NCI-H2107 treated with DMSO at 0.1 percent for 48 hours (cell line): ENCODE measurements around the gene FST.

ENCODE experiments used
- DNase-seq: peaks from one replicate; lab custom pipeline; 2025; ENCODE audit not compliant: unreplicated experiment; lab: John Stamatoyannopoulos, UW

FST gene

GRCh38 chr5:53515988-53516387, 35.6 kb downstream of the FST start:
- DNase-seq: no peak

DNA sequence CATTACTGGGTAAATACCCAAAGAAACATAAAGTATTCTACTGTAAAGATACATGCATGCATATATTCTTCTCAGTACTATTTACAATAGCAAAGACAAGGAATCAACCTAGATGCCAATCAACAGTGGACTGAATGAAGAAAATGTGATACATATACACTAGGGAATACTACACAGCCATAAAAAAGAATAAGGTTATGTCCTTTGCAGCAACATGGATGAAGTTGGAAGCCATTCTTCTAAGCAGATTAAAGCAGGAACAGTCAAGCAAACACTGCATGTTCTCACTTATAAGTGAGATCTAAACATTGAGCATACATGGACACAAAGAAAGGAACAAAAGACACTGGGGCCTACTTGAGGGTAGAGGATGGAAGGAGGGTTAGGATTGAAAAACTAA, 40.4 kb downstream of the FST start:
- no peak for DNase-seq
